ENCODE results near the gene GALNT15.

DNA sequence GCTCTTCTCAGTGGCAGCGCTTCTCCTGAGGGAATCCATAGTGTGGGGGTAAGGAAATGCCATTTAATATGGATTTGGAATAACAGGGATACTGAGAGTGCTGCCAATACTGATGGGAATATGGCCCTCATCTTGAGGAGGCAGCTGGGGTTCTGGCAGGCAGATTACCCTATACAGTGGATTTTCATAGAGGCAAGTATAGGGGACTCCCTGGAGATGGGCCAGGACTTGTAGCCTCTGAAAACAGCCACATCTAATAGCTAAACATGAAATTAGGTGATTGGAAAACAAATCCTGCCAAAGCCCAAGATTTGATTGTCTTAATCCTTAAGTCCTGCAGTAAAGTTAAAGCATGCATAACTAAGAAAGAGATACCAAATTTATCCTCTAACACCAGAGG, 59.3 kb downstream of the GALNT15 start:
- TF ChIP-seq POLR2A (IDR thresholded peaks at IDR 0.05; ENCODE audit: low read depth, low read length), result no peak
- no peak for TF ChIP-seq TAF1 (IDR thresholded peaks at IDR 0.05; ENCODE audit: borderline replicate concordance, low read depth, low read length)

Measured in GM12892 (cell line).